Breast epithelium (tissue), 3 donors: Measurements from ENCODE around the gene ERCC6L.

Source experiments
- POLR2A ChIP-seq: fragments of 450-650 bp; IDR thresholded peaks from one replicate; pipeline ENCODE4 v1.6.1; 2016; ENCODE audit warnings: antibody characterized with exemption, mild to moderate bottlenecking, moderate library complexity
- TF ChIP-seq, protein P1 (sequence below), 3 donors: fragments of 450-650 bp; IDR thresholded peaks; one replicate each; pipeline ENCODE4 v1.5.1; 2016 to 2017; ENCODE audit warnings: antibody characterized with exemption in 3 of 3, mild to moderate bottlenecking in 3 of 3, moderate library complexity in 3 of 3

GRCh38 chrX:72258174-72258573, 19.3 kb upstream of the ERCC6L start:
- TF ChIP-seq POLR2A = no peak
- TF ChIP-seq, protein P1, sequence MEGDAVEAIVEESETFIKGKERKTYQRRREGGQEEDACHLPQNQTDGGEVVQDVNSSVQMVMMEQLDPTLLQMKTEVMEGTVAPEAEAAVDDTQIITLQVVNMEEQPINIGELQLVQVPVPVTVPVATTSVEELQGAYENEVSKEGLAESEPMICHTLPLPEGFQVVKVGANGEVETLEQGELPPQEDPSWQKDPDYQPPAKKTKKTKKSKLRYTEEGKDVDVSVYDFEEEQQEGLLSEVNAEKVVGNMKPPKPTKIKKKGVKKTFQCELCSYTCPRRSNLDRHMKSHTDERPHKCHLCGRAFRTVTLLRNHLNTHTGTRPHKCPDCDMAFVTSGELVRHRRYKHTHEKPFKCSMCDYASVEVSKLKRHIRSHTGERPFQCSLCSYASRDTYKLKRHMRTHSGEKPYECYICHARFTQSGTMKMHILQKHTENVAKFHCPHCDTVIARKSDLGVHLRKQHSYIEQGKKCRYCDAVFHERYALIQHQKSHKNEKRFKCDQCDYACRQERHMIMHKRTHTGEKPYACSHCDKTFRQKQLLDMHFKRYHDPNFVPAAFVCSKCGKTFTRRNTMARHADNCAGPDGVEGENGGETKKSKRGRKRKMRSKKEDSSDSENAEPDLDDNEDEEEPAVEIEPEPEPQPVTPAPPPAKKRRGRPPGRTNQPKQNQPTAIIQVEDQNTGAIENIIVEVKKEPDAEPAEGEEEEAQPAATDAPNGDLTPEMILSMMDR (IDR thresholded peaks at IDR 0.05) = no peak
